Tibial nerve (tissue), 3 donors: ENCODE results near the gene LRCH4.

ENCODE experiments used
- POLR2A ChIP-seq, 2 donors: fragments of 450-650 bp; IDR thresholded peaks; one replicate each; pipeline ENCODE4 v1.6.1; 2017; ENCODE audit warnings: antibody characterized with exemption in 2 of 2, mild to moderate bottlenecking in 2 of 2, moderate library complexity in 2 of 2
- TF ChIP-seq, protein P1 (sequence below), 5 experiments: fragments of 200-600 bp in 3 of 5; fragments of 450-650 bp in 2 of 5; sonication (generic) in 3 of 5; IDR thresholded peaks; one replicate each; pipeline ENCODE4 v1.5.1; 2016 to 2019; ENCODE audit warnings: antibody characterized with exemption in 5 of 5, mild to moderate bottlenecking in 3 of 5, moderate library complexity in 2 of 5

DNA sequence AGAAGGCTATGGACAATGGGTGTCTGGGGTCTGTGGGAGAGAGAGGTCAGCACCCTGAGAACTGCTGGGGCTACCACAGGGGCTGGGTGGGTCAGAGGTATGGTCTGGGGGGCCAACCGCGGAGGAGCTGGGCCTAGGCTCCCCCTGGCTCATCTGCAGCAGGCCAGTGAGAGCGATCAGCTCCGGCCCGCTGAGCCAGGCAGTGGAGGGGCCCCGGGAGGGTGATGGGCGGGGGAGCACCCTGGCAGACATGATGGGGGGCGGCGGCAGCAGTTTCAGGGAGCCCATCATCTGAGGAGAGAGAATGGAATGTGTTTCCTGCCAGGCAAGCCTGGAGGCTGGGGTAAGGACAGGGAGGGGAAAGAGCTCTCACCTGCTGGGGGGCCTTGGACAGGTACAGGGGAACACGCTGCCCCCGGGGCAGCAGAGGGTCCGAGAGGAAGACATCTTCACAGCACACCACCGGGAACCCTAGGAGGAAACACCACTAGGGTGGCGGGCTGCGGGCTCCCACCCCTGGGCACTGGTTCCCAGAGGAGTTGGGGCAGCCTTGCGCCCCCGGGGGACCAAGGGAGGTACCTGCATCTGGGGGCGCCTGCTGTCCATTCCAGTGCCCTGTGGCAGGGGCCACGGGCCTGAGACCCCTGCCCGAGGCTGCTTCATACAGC, 13.5 kb downstream of the LRCH4 start:
- TF ChIP-seq, protein P1, sequence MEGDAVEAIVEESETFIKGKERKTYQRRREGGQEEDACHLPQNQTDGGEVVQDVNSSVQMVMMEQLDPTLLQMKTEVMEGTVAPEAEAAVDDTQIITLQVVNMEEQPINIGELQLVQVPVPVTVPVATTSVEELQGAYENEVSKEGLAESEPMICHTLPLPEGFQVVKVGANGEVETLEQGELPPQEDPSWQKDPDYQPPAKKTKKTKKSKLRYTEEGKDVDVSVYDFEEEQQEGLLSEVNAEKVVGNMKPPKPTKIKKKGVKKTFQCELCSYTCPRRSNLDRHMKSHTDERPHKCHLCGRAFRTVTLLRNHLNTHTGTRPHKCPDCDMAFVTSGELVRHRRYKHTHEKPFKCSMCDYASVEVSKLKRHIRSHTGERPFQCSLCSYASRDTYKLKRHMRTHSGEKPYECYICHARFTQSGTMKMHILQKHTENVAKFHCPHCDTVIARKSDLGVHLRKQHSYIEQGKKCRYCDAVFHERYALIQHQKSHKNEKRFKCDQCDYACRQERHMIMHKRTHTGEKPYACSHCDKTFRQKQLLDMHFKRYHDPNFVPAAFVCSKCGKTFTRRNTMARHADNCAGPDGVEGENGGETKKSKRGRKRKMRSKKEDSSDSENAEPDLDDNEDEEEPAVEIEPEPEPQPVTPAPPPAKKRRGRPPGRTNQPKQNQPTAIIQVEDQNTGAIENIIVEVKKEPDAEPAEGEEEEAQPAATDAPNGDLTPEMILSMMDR (IDR thresholded peaks at IDR 0.05) = no peak
- no peak for TF ChIP-seq POLR2A (IDR thresholded peaks at IDR 0.05)
